BJ (cell line): ENCODE results near the gene BHLHE40. TPM values are rescaled to one million over a fixed set of nuclear protein-coding genes. Genes with fewer than 3 reads are reported as not detected.

ENCODE experiments used
- CTCF ChIA-PET: fragments of 350-600 bp; formaldehyde crosslinking; extraction: SDS; loops from one replicate; lab custom pipeline; 2021; ENCODE audit warnings: antibody characterized with exemption, inconsistent platforms; lab: Yijun Ruan, JAX
- POLR2A ChIA-PET: fragments of 300-600 bp; sonication (Branson Sonifier 250); formaldehyde crosslinking; extraction: SDS; loops from one replicate; lab custom pipeline; 2021; ENCODE audit warnings: antibody characterized with exemption; lab: Charles Lee
- DNase-seq: peaks from one replicate; pipeline ENCODE4 v3.0.0-alpha.2; 2011; ENCODE audit warnings: low read depth
- H3K27me3 ChIP-seq: 2 replicates; pipeline ENCODE4 v1.6.0; 2011; ENCODE audit warnings: low read length; ENCODE audit not compliant: control insufficient read depth, insufficient read depth
- H3K36me3 ChIP-seq: 2 replicates; pipeline ENCODE4 v1.5.1; 2011; ENCODE audit warnings: low read length; ENCODE audit not compliant: control insufficient read depth, insufficient read depth
- H3K4me3 ChIP-seq: 2 replicates; pipeline ENCODE4 v1.5.1; 2011; ENCODE audit warnings: low read depth, mild to moderate bottlenecking, control low read depth, low read length
- CTCF ChIP-seq: IDR thresholded peaks from 2 replicates; pipeline ENCODE4 v1.5.1; 2011; ENCODE audit warnings: low read depth, mild to moderate bottlenecking, control low read depth, inconsistent platforms, low read length, moderate library complexity; ENCODE audit not compliant: insufficient read depth
- polyA plus RNA-seq: library from polyadenylated mRNA; depleted of rRNA; stranded (reverse); fragments of >200 nt; gene quantifications from 2 replicates; pipeline ENCODE4 v1.2.3, GENCODE V29; 2011

BHLHE40 gene
- polyA plus RNA-seq, 1 experiment = 18.8 TPM

- Histone ChIP-seq H3K27me3 (no peaks in the 10 kb centered on the region), H3K4me3 (peak overlapping the region; percentile 72), H3K36me3 (peaks cover 8% of the 10 kb centered on the region)
- peak; percentile 99 for TF ChIP-seq CTCF
- peak; percentile 76 for DNase-seq
- CTCF ChIA-PET = interaction anchor here (0.5 to 13.6 kb wide), 25 partner anchors 9 to 422 kb away, joined by 3 to 121 read pairs (median 6); no protein-coding TSS in a partner anchor
- POLR2A ChIA-PET = interaction anchor here (0.6 kb wide), 1 partner anchor 139 kb away, joined by 3 read pairs; no protein-coding TSS in a partner anchor
Observed at GRCh38 chr3:4980229-4981203, 1.3 kb downstream of the BHLHE40 start.

- TF ChIP-seq CTCF = no peak
- ChIA-PET CTCF (interaction anchor here (1.0 to 13.6 kb wide), 9 partner anchors 9 to 270 kb away, joined by 3 to 121 read pairs (median 8); no protein-coding TSS in a partner anchor), POLR2A (no interaction called here)
- no peak for DNase-seq
- H3K4me3 ChIP-seq = peak overlapping the region; percentile 72
- H3K27me3 ChIP-seq = no peaks in the 10 kb centered on the region
- H3K36me3 ChIP-seq = peaks cover 8% of the 10 kb centered on the region
Observed at GRCh38 chr3:4981294-4981664, 2.0 kb downstream of the BHLHE40 start.

- no peaks in the 10 kb centered on the region for H3K27me3 ChIP-seq
- ChIA-PET CTCF (interaction anchor here (0.7 to 13.6 kb wide), 10 partner anchors 9 to 270 kb away, joined by 3 to 121 read pairs (median 6); no protein-coding TSS in a partner anchor), POLR2A (interaction anchor here (0.7 kb wide), 1 partner anchor 35 kb away, joined by 6 read pairs; no protein-coding TSS in a partner anchor)
- DNase-seq = no peak
- H3K36me3 ChIP-seq = peaks cover 8% of the 10 kb centered on the region
- H3K4me3 ChIP-seq = peak overlapping the region; percentile 72
- TF ChIP-seq CTCF = peak; percentile 61
Observed at GRCh38 chr3:4981665-4982494, 2.6 kb downstream of the BHLHE40 start.

- POLR2A ChIA-PET = interaction anchor here (0.7 kb wide), 1 partner anchor 33 kb away, joined by 6 read pairs; no protein-coding TSS in a partner anchor
- Histone ChIP-seq H3K36me3 (peaks cover 8% of the 10 kb centered on the region), H3K27me3 (no peaks in the 10 kb centered on the region), H3K4me3 (0 out of 2 replicates have a peak overlapping the region, but pooled peaks have one; percentile 10)
- no peak for TF ChIP-seq CTCF
- CTCF ChIA-PET = interaction anchor here (0.6 to 13.6 kb wide), 12 partner anchors 10 to 271 kb away, joined by 3 to 121 read pairs (median 6); no protein-coding TSS in a partner anchor
- DNase-seq = no peak
Observed at GRCh38 chr3:4982773-4983738, 3.8 kb downstream of the BHLHE40 start.
